HG02642 (cell line): Measurements from ENCODE around the gene NPEPL1.
"Not testable (repeated sequence)": the region's sequence is repeated elsewhere in the genome, so short reads cannot be mapped to it uniquely, and the experiment has no call there.

ENCODE experiments used
- ATAC-seq: cut with Tn5 transposase; IDR thresholded peaks from one replicate; pipeline ENCODE4 v1.9.1; 2021; ENCODE audit warnings: mild to moderate bottlenecking; ENCODE audit not compliant: unreplicated experiment, poor library complexity

The NPEPL1 gene

GRCh38 chr20:58722877-58723627 lies 30.5 kb downstream of the NPEPL1 start:
- ATAC-seq: no peak

DNA sequence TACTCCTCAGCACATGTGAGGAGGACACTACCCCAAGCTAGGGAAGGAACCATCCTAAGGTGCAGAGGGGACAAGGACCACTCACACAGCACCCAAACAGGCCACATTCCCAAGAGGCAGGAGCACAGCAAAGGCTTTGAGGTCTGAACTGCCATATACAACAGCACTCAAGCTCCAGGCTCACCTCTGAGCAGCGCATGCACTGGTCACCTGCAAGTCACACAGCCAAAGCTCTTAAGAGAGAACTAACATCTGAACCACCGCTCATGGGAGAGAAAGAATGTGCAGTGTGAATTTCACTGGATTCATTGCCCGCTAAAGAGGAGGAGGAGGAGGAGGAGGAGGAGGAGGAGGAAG lies 31.0 kb downstream of the NPEPL1 start:
- no peak for ATAC-seq

GRCh38 chr20:58726156-58726555 lies 33.6 kb downstream of the NPEPL1 start:
- not testable (repeated sequence) for ATAC-seq

GRCh38 chr20:58731192-58731591 lies 38.6 kb downstream of the NPEPL1 start:
- ATAC-seq: no peak

- no peak for ATAC-seq
Measured at GRCh38 chr20:58737198-58737597, 44.6 kb downstream of the NPEPL1 start.

DNA sequence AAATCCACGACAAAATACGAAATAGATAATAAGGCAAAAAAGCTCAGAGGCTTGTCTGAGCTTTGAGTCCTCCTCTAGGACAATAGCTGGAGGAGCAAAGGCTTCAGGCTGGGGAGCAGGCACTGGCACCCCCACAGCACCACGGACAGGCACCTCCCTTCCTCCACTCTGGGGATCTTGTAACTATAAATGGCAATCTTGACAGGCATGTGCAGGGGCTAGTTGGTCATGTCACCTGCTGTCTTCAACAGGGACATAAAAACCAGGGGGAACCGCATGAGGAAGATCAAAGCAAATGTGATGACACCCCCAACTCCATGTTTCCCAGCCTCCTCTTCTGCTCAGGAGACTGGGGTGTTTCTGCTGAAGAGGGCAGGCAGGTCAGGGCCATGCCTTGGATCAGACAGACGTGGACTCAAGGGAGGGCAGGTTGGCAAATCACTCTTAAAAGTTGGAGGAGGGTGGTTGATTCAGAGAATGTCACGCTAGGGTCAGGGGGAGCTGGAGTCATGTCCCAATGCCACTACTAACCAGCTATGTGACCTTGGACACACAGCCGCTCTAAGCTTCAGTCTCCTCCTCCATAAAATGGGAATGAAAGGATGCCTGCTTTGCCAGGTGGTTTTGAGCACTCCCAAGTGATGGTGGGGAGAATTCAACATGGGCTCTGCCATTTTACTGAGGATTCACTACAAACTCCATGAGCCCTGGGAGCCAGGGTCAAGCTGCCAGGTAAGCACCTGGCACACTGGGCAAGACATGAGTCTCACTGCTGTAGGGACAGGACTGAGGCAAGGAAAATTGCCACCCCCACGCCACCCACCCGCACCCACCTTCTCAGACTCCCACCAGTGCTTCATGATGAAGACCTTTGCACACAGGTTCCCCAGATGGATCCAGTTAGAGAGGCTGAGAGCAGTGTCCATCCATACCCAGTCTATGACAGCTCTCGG lies 48.0 kb downstream of the NPEPL1 start:
- ATAC-seq: no peak

- ATAC-seq: no peak
Measured at GRCh38 chr20:58741384-58741783, 48.8 kb downstream of the NPEPL1 start.

DNA sequence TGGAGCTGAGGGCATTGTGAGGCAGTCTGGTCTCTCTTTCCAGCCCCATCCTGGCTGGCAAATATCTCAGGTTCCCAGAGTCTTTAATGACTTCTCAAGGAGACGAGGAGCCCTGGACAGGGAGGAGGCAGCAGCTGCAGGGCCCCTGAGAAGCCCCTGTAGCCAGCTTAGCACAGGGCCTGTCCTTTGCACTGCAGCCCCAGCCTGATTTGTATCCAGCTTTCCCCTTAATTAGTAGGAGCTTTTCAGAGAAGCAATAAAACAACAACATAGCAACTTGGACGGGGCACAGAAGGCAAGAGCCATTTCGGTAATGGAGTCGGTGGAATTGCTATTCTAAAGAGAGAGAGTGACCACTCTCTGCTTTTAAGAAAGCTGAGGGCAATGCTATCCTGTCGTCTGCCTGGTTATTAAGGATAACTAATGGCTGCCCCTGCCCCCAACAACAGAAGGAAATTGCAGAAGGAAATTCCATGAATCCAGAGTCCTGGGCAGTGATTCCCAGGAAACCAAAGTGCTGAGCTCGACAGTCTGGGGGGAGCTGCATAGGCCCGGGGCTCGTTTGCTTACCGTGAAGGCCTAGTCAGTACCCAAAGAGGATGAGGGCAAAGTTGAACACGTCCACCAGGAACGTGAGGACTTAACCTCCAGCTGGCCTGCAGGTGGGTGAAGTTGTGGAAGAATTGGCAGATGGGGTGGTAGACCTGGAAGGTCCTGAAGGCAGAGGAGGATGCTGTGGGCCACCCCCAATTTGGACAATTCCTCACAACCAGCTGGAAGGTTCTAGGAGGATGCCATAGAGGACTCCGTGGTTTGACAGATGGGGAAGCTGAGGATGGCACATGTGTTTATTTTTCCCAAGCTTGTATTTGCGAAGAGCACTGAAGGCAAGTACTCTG lies 50.3 kb downstream of the NPEPL1 start:
- ATAC-seq: no peak

- ATAC-seq: no peak
Measured at GRCh38 chr20:58743929-58744534, 51.4 kb downstream of the NPEPL1 start.

- ATAC-seq: no peak
Measured at GRCh38 chr20:58744836-58745235, 52.2 kb downstream of the NPEPL1 start.

GRCh38 chr20:58745391-58745790 lies 52.8 kb downstream of the NPEPL1 start:
- no peak for ATAC-seq

DNA sequence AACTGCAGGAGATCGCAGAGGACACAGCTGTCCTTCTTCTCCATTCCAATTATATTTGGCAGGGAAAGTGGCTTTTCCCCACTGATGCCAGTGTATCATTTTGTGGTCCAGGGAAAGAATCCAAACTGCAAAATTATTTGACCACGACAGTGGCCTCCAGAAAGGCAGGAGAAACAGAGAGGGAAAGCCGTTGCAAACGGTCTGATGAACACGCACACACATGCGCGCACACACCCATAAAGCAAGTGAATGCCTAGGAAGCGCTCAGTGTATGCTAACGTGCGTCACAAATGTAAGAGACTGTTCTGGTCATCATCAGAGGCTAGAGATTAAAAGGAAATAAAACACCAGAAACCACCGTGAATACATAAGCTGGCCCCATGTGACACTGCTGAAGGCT lies 54.0 kb downstream of the NPEPL1 start:
- no peak for ATAC-seq

DNA sequence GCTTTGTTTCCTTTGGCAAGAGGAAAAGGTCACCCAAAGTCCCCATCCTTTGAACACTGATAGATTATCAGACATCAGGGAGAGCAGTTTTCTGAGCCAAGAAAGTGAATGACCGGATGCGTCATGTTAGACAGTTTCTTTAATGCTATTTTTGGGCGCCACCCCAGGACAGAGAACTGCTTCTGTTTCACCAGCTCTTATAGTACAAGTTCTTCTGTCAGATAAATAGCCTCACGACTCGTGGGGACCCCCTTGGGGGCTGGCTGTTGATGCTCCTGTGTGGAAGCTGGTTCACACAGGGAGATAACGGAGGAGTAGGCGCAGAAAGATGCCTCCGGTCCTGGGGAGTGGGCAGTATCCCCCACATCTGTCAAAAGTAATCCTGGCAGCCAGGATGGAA lies 54.6 kb downstream of the NPEPL1 start:
- ATAC-seq: no peak

DNA sequence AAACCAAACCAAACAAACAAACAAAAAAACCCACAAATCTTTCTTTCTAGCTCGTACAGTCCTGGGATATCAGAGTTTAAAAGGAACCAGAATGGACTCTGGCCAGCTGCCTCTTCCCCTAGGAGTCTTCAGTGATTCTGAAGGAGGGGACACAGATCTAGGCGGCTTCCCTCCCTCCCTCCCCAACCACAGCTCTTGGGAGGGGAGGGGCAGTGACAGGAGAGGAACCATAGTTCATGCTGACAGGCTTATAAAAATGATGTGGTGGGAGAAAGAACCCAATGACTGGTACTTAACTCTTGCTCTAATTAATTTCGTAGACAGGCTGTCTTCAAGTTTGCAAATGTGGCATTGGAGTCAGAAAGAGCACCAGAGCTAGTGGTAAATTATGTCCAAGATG lies 56.0 kb downstream of the NPEPL1 start:
- no peak for ATAC-seq

DNA sequence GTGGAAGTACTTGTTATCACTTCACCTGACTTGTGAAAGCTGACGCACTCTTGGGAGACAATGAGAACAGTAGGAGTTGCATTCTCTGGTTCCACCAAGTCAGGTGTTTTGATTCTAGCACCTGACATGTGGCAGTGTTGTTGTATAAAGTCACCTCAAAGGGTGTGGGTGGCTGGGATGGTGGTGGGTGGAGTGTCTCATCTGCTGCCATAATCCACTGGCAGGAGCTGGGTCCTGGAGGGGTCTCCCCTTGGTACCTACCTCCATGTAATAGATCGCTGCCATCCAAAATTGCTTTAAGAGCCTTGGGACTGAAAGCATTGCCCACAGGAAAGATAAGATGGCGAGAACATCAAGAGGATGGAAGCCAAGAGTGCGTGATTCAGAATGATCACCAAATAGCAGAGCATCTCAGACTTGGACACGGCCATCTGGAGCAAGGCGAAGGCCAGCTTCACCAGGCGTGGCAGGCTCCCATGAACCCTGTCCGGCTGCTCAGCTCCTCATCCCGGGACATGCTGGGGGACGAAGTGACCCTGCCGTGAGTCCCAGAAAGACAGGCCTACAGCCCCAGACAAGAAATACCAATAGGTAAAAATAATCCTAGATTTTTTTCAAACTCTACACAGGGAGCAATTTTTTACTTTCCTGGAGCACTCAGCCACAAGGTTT lies 56.6 kb downstream of the NPEPL1 start:
- no peak for ATAC-seq

DNA sequence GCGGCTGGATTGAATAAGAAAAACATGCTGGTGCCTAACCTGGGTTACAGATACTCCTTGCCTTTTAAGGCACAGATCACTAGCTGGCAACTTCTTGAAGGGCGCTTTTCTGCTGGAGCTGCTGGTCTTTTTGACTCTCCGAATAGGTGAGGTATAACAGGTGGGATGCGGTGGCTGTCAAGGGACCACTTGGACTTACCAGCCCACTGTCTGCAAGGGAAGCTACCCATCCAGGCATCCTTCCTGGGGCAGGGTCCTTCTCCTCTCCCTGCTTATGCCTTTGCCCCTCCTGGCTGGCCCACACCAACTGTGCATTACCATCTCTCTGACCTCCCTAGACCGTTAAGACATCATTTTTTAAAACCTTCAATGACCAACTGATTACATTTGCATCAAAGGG lies 57.4 kb downstream of the NPEPL1 start:
- no peak for ATAC-seq

GRCh38 chr20:58750706-58751105 lies 58.1 kb downstream of the NPEPL1 start:
- ATAC-seq: not testable (repeated sequence)

DNA sequence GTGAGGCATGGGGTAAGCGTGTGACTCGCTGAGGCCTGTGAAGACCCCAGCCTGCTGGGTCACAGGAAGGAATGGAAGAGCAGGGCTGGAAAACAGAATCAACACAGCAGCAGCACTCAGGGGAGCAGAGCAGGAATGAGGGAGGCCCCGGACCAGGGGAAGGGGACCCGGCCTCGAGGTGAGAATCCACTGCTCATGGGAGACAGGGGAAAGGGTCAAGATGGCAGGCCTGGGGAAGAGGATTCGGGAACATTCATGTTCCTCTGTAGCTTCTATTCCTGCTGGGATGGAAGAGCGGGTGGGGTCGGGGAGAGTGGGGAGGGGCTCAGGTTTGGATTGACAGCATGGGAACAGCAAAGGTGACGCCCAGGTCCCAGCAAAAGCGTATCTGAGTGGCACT lies 59.4 kb downstream of the NPEPL1 start:
- no peak for ATAC-seq

DNA sequence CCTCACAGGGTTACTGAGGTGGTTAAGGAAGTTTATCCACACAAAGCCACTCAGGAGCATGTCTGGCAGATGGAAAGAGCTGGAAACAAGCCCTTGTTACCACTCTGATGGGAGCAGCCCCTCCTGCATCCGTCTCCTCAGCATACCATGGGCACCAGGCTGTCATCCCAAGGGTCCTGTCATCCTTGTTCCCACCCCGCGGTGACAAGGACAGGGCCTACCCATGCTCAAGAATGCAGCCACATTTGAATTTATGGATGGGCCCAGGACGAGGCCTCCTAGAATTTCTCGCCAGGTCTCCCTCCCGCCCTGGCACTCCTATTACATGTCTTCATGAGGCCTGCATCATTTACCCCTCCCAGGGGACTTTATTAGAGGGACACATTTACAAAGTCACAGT lies 60.0 kb downstream of the NPEPL1 start:
- ATAC-seq: no peak
